HepG2 (cell line): ENCODE measurements around the gene USP36. TPM values are rescaled to one million over a fixed set of nuclear protein-coding genes. Genes with fewer than 3 reads are reported as not detected.
A peak's percentile ranks its signal among the peaks of the same experiment; 100 is the strongest.

Source experiments
- BCL6 ChIP-seq: IDR thresholded peaks from 2 replicates; pipeline ENCODE4 v1.6.1; 2016; ENCODE audit warnings: missing genetic modification reagents, missing compliant biosample characterization
- ELF3 ChIP-seq: IDR thresholded peaks from 2 replicates; pipeline ENCODE4 v1.6.1; 2016; ENCODE audit warnings: missing genetic modification reagents, missing compliant biosample characterization
- HIC2 ChIP-seq: sonication (generic); formaldehyde crosslinking; IDR thresholded peaks from 2 replicates; pipeline ENCODE4 v1.9.0; 2022; ENCODE audit warnings: low read depth, missing genetic modification reagents
- HINFP ChIP-seq: sonication (generic); formaldehyde crosslinking; IDR thresholded peaks from 2 replicates; pipeline ENCODE4 v1.4.0; 2020; ENCODE audit warnings: low read depth, mild to moderate bottlenecking, missing genetic modification reagents
- POLR2G ChIP-seq: fragments of 200-400 bp; formaldehyde crosslinking; IDR thresholded peaks from 2 replicates; pipeline ENCODE4 v1.6.1; 2018; ENCODE audit warnings: mild to moderate bottlenecking, low read depth, low read length, moderate library complexity
- RARA ChIP-seq: IDR thresholded peaks from 2 replicates; pipeline ENCODE4 v1.6.1; 2016; ENCODE audit warnings: missing genetic modification reagents, missing compliant biosample characterization
- RFXANK ChIP-seq: IDR thresholded peaks from 2 replicates; pipeline ENCODE4 v1.6.1; 2016
- RXRB ChIP-seq: IDR thresholded peaks from 2 replicates; pipeline ENCODE4 v1.6.1; 2016; ENCODE audit warnings: borderline replicate concordance, missing genetic modification reagents, missing compliant biosample characterization
- SMAD3 ChIP-seq: sonication (generic); formaldehyde crosslinking; IDR thresholded peaks from 2 replicates; pipeline ENCODE4 v1.4.0; 2020; ENCODE audit warnings: missing genetic modification reagents
- SMAD9 ChIP-seq: sonication (generic); formaldehyde crosslinking; IDR thresholded peaks from 2 replicates; pipeline ENCODE4 v1.5.1; 2020; ENCODE audit warnings: mild to moderate bottlenecking, missing genetic modification reagents
- TFE3 ChIP-seq: IDR thresholded peaks from 2 replicates; pipeline ENCODE4 v1.6.1; 2016
- ZBTB1 ChIP-seq: sonication (generic); formaldehyde crosslinking; IDR thresholded peaks from 2 replicates; pipeline ENCODE4 v1.4.0; 2020; ENCODE audit warnings: missing genetic modification reagents, borderline replicate concordance
- ZFP1 ChIP-seq: IDR thresholded peaks from 2 replicates; pipeline ENCODE4 v1.6.1; 2016
- ZNF335 ChIP-seq: sonication (generic); formaldehyde crosslinking; IDR thresholded peaks from 2 replicates; pipeline ENCODE4 v1.4.0; 2020; ENCODE audit warnings: missing genetic modification reagents
- ZNF33B ChIP-seq: sonication (generic); formaldehyde crosslinking; IDR thresholded peaks from 2 replicates; pipeline ENCODE4 v1.5.1; 2020; ENCODE audit warnings: mild to moderate bottlenecking, missing genetic modification reagents
- ZNF562 ChIP-seq: sonication (generic); formaldehyde crosslinking; IDR thresholded peaks from 2 replicates; pipeline ENCODE4 v1.8.0; 2022; ENCODE audit warnings: missing genetic modification reagents, borderline replicate concordance
- ZNF83 ChIP-seq: sonication (generic); formaldehyde crosslinking; IDR thresholded peaks from 2 replicates; pipeline ENCODE4 v1.4.0; 2020; ENCODE audit warnings: missing genetic modification reagents, mild to moderate bottlenecking, borderline replicate concordance
- polyA plus RNA-seq, 8 experiments: library from polyadenylated mRNA; depleted of rRNA in 3 of 8; stranded (reverse) in 7 of 8; unstranded in 1 of 8; fragments of >200 nt; fragmentation: Illumina TruSeq in 4 of 8; extraction: Trizol in 4 of 8; gene quantifications; 2 replicates each; pipeline versions ENCODE4 v1.2.1 to v1.2.3, GENCODE V29; 2011 to 2016; ENCODE audit warnings: low read depth in 4 of 8, missing spikeins in 1 of 8, mixed read lengths in 1 of 8; ENCODE audit not compliant: insufficient read depth in 1 of 8
- total RNA-seq, 5 experiments: library from RNA; depleted of rRNA; stranded (reverse); fragments of >200 nt; fragmentation: Illumina TruSeq; extraction: Trizol; gene quantifications; 2 replicates each; pipeline ENCODE4 v1.2.3, GENCODE V29; 2016; ENCODE audit warnings: low read depth in 1 of 5
- TF ChIP-seq, protein P1 (sequence below): IDR thresholded peaks from 2 replicates; pipeline ENCODE4 v1.6.1; 2016; ENCODE audit warnings: low read depth, control low read depth
- TF ChIP-seq, protein P2 (sequence below): IDR thresholded peaks from 2 replicates; pipeline ENCODE4 v1.6.1; 2018; ENCODE audit warnings: missing genetic modification reagents, mild to moderate bottlenecking, missing compliant biosample characterization
- TF ChIP-seq, protein P3 (sequence below): sonication (generic); formaldehyde crosslinking; conservative IDR thresholded peaks from 2 replicates; pipeline ENCODE4 v1.4.0; 2020; ENCODE audit warnings: missing genetic modification reagents

Gene USP36
- total and polyA plus RNA-seq, 2 of the 13 experiments (the other 11 are each of a cell fraction or from before 2014, with no cell fraction given): 29.6 to 45.9 TPM

DNA sequence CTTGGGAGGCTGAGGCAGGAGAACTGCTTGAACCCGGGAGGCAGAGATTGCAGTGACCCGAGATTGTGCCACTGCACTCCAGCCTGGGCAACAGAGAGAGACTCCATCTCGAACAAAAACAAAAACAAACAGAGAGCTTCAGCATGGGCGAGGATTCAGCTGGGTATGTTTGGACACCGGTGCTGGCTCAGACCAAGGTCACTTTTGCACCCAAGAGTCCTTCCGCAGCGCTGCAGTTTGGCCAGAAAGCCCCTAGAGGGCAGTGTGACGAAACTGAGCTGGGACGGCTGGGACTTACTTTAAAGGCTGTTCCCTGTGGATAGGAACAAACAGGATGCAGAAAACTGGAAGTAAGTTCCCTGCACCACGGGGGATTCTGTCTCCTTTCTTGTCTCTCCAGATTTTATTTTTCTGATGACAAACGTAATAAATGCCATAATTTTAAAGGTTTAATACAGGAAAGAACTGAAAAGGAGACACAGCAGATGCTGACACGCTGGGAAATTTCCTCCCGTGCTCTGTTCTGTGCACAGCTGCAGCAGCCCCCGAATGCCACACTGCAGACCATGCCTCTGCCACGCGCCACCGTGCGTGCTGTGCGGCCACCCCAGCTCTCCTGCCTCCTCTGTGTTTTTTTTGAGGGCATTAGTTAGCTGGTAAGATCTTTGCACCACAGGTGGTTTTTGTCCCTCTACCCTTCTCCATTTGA is 25.2 kb upstream of the USP36 start (continued):
- TF ChIP-seq HINFP (CRISPR knock-in tag) (peak; percentile 46; the same call in 1 of the 2 replicates), ZNF83 (no peak), TFE3 (peak; percentile 21; the same call in 1 of the 2 replicates), HIC2 (CRISPR knock-in tag) (peak; percentile 60; the same call in 1 of the 2 replicates), SMAD3 (peak; percentile 49; the same call in 1 of the 2 replicates), ZNF33B (CRISPR knock-in tag) (no peak), ZNF335 (CRISPR knock-in tag) (peak; percentile 68; the same call in 1 of the 2 replicates), SMAD9 (CRISPR knock-in tag) (no peak), BCL6 (CRISPR knock-in tag) (peak; percentile 44; the same call in 1 of the 2 replicates), RFXANK (CRISPR knock-in tag) (0 out of 2 replicates have a peak, but pooled peaks have one; percentile 73), ZNF562 (CRISPR knock-in tag) (no peak), ZBTB1 (CRISPR knock-in tag) (no peak), ELF3 (CRISPR knock-in tag) (peak; percentile 57; the same call in 1 of the 2 replicates), RARA (CRISPR knock-in tag) (peak; percentile 37; the same call in 1 of the 2 replicates), POLR2G (no peak), RXRB (CRISPR knock-in tag) (peak; percentile 49; the same call in 1 of the 2 replicates), ZFP1 (CRISPR knock-in tag) (no peak)
- TF ChIP-seq, protein P1, sequence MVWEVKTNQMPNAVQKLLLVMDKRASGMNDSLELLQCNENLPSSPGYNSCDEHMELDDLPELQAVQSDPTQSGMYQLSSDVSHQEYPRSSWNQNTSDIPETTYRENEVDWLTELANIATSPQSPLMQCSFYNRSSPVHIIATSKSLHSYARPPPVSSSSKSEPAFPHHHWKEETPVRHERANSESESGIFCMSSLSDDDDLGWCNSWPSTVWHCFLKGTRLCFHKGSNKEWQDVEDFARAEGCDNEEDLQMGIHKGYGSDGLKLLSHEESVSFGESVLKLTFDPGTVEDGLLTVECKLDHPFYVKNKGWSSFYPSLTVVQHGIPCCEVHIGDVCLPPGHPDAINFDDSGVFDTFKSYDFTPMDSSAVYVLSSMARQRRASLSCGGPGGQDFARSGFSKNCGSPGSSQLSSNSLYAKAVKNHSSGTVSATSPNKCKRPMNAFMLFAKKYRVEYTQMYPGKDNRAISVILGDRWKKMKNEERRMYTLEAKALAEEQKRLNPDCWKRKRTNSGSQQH (CRISPR knock-in tag): peak; percentile 22; the same call in 1 of the 2 replicates
- TF ChIP-seq, protein P2, sequence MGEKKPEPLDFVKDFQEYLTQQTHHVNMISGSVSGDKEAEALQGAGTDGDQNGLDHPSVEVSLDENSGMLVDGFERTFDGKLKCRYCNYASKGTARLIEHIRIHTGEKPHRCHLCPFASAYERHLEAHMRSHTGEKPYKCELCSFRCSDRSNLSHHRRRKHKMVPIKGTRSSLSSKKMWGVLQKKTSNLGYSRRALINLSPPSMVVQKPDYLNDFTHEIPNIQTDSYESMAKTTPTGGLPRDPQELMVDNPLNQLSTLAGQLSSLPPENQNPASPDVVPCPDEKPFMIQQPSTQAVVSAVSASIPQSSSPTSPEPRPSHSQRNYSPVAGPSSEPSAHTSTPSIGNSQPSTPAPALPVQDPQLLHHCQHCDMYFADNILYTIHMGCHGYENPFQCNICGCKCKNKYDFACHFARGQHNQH (CRISPR knock-in tag): peak; percentile 86; the same call in 1 of the 2 replicates
- TF ChIP-seq, protein P3, sequence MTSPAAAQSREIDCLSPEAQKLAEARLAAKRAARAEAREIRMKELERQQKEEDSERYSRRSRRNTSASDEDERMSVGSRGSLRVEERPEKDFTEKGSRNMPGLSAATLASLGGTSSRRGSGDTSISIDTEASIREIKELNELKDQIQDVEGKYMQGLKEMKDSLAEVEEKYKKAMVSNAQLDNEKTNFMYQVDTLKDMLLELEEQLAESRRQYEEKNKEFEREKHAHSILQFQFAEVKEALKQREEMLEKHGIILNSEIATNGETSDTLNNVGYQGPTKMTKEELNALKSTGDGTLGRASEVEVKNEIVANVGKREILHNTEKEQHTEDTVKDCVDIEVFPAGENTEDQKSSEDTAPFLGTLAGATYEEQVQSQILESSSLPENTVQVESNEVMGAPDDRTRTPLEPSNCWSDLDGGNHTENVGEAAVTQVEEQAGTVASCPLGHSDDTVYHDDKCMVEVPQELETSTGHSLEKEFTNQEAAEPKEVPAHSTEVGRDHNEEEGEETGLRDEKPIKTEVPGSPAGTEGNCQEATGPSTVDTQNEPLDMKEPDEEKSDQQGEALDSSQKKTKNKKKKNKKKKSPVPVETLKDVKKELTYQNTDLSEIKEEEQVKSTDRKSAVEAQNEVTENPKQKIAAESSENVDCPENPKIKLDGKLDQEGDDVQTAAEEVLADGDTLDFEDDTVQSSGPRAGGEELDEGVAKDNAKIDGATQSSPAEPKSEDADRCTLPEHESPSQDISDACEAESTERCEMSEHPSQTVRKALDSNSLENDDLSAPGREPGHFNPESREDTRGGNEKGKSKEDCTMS (CRISPR knock-in tag): no peak
